ENCODE data around the gene DNTT.
A peak's percentile ranks its signal among the peaks of the same experiment; 100 is the strongest.
"Not testable (repeated sequence)": the region's sequence is repeated elsewhere in the genome, so short reads cannot be mapped to it uniquely, and the experiment has no call there.

DNTT gene

DNA sequence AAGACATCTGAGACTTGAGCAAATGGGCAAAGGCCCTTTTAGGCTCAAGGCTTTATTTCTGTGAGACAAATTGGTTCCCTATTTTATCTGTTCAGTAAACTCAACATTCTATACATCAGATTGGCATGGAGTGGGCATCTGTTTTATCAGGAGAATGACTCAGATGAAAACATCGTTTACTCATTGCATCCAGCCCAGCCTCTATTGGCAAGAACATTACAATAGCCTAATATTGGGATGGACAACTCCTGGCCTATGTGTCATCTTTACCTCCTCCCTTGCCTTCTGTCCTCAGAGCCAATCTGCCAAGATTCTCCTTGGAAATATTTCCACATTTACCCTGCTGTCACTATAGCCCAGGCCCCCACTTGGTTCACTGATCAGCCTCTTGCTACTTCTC, 27.4 kb upstream of the DNTT start:
- no peak for FAIRE-seq

DNA sequence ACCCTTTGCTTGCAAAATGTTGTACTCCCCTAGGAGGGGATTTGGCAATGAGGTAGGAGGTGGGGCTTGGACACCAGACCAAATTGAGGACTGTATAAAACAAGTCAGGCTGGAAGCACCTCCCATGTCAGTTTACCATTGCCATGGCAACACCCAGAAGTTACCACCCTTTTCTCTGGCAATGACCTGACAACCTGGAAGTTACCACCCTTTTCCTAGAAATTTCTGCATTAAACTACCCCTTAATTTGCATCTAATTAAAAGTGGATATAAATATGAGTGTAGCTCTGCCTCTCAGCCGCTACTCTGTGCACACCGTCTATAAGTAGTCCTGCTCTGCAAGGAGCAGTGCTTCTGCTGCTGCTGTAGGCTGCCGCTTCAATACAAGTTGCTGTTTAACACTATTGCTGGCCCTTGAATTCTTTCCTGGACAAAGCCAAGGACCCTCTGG, 25.0 kb upstream of the DNTT start:
- no peak for FAIRE-seq

DNA sequence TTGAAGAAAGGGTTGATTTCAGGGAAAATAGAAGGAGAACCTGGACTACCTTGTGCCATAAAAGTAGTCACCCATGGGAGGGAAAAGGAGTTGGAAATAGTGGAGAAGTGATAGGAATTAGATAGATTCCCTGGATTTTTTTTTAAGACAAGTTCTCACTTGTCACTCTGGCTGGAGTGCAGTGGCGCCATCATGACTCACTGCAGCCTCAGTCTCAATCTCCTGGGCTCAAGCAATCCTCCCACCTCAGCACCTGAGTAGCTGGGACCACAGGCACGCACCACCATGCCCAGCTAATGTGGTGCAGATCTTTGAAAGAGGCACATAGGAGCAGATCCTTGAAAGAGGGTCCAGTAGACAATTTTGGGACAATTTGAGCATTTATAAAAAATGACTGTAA, 23.4 kb upstream of the DNTT start:
- FAIRE-seq = no peak

DNA sequence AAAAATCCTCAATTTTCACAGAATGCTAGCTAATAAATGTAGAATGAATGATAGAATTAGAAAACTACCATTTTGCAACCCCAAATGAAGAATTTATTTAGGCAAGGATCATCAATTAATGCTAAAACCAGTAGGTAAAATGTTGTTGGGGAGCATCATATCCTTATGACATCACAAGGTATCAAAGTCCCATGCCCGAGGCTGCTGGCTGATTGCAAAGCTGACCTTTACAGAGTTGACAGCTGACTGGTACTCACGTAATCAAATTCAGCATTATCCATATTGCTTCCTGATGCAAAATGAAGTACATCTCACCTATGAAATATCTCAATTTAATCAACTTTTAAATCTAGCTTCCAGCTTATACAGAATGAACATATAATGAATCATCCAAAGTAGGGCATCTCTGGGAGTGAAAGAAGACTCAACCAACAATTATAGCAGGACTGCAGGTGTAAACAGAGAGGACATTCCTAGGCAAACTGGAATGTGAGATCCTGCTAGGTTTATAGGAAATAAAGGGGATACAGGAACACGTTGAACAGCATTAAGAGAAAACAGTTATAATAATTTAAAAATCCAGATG, 22.7 kb upstream of the DNTT start:
- no peak for FAIRE-seq

DNA sequence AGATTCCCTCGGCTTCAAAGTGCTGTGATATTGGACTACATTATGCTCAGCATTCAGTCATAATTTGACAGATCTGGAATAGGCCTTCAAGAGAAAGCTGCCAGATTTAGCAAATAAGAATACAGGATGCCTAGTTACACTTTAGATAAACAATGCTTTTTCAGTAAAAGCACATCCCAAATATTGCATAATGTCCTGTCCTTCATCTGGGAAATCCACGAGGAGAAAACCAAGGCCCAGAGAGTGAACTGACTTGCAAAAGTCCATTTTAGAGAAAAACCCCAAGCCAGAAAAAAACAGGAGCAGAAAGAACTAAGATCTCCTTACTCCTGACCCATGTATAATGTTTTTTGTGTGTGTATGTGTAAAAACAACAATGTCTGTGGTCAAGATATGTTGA, 20.9 kb upstream of the DNTT start:
- FAIRE-seq = no peak

DNA sequence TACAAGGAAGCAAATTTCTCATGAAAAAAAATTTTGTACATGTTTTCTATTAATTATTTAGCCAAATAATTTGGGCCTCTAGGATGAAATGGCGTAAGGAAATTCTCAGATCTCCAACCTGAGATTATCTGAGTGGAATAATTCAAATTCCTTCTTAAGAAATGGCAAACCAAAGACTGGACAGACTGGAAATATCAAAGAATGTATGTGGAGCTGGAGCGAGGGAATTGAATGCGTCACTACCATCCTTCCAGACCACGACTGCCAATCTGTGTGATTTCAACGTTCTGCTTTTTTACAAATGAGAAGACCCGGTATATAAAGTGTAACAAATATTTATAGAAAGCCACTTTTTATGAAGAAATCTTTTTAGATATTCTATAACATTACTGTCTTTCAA, 20.5 kb upstream of the DNTT start:
- FAIRE-seq = no peak

DNA sequence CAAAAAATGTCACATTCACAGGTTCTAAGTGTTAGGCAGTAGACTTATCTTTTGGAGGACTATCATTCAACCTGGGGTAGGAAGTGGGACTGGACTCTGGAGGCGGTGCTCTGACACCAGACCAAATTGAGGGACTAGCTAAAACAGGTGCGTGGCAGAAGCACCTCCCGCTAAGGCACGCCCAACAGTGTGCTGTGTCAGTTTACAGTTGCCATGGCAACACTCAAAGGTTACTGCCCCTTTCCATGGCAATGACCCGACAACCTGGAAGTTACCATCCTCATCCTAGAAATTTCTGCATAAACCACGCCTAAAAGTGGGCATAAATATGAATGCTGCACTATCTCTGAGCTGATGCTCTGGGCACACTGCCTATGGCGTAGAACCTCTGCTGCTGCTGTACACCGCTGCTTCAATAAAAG, 18.9 kb upstream of the DNTT start:
- no peak for FAIRE-seq

DNA sequence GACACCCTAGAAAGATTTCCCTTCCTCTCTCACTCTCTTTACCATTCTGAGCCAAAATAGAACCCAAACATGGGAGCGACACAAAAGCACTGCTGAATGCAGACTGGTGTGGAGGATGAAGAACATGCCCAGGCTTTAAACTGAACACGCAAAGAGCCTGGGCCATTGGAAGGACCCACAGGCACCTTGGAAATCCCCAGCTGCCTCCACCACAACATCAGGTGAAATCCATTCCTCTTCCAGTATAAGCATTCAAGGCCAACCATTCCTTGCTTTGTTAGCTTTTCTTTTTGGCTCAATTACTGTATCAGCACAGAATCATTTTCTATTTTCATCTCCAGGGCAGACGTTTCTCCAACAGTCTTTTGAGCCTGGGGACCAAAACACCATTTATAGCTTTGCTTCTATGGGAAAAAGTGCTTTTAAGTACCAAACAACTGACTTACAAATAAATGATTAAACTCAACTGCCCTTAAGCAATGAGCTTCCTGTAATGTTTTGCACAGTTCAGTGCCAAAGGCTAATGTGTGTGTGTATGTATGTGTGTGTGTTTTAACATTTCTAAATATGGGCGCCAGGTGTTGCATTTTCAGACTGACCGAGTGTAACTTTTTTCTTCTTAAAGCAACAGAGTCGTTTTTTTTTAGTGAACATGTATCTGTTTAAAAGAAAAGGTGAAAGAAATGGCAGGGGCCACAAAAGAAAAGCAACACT, 16.7 kb upstream of the DNTT start:
- FAIRE-seq = no peak

DNA sequence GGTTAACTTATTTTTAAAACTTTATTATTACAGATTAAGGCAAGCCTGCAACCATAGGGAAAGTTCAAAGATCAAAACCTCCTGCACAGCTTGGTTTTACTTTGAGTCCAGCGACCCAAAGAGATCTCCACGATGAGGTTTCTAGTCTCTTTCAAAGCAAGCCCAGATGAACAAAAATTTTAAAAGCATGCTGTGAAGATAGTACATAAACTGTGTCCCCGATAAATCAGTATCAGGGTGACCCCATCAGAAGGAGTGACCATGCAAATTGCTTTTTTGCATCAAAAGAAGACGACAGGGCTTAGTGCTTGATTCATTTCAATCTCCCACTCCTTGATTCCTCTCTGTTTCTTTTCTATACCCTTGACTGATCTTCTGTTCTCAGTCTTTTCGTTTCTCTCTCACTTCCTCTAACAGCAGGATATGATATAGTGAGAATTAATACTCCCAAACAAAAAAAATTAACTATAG, 16.0 kb upstream of the DNTT start:
- FAIRE-seq = no peak

DNA sequence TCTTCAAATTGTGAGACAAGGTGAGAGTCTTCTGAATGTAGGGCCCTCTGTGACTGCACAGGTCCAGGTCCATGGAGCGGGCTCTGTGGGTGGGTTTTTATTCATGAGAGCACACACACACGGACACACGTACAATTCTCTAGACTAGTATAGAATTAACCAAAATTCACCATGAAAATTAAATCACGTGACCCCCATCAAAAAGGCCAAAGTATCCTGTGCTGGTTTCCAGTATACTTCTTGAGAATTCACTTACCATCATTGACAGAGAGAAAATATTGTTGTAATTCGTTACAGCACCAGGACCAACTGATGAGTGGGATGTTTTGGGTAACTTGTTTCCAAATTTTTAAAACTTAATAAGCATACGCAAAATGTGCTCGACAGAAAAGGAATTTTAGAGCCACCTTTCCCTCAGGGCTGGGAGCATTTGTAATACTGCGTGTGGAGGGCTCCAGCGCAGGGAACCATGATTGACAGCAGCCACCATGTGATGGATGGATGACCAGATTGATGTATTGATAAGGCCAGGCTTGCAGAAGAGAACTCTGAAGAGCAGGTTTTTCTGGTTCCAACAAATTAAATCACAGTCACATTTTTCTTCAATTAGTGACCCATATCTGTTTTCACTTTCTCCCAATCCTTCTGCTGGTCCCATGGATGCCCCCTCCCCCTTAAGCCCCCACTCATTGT, 14.9 kb upstream of the DNTT start:
- no peak for FAIRE-seq

DNA sequence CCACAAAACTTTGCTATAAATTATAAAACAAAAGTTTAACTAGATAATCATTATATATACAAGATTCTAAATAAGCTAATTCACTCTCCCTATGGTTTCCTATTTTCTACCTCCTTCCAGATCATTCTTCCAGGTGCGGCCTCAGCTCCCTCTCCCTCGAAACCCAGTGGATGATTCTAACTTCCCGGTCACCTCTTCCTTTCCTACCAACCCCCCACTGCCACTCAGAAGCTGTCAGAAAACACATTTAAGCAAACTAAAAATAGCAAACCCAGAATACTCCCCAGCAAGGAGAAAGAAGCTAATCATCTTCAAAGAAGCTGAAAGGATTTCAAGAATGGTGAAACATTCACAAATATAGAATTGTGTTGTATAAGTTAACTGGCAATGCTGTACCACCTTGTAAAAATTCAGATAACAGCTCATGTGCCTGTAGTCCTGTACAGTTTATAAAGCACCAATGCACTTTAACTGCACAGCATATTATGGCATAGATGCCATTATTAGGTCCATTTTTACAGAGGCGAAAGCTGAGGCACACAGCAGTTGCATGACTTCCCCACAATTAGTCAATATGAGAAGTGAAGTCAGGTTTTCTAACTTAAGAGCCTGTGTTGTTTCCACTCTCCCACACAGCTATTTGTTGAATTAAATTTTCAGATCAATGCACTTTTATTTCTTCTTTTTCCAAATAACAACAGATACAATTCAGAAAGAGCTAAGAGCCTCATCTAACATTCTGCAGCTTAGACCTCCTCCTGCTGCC, 13.7 kb upstream of the DNTT start:
- FAIRE-seq = no peak

DNA sequence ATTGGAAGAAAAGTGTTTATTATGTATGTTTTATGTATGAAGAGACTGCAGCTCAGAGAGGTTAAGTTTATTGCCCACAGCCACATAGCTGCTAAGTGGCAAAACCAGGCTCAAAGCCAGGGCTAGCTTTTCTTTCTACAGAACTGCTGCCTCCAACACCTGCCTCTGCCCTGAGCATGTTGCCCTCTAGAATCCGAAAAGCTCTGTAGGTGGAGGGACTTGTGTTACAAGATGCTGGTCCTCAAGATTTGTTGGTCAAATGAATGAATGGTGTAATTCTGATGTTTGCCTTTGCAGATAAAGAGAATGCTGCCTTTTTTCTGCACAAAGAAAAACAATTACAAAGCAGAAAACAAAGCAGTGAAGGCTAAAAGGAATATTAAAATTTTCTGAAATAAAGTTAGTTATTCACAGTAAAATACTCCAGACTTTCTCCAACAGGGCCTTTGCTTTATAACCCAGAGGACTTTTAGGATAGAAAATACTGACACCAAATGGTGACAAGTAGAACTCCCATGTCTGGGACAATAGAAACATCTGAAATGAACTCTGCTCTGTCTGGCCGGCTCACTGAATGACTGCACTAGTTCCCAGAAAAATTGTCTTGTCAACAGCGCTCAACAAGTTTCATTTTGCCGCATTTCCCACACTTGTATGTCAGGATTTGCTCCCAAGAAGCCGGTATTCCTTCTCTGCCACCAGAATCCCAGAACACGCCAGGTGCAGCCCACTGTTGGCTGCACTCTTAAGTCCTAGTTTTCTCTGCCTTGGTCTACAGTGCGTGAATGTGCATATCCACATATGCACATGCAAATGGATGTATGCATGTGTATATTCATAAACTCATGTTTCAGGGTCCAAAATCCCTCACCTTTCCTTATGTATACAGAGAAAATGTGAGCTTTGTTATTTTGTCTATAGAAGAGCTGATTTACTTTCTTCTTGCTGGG, 11.0 kb upstream of the DNTT start:
- FAIRE-seq = peak; percentile 89

DNA sequence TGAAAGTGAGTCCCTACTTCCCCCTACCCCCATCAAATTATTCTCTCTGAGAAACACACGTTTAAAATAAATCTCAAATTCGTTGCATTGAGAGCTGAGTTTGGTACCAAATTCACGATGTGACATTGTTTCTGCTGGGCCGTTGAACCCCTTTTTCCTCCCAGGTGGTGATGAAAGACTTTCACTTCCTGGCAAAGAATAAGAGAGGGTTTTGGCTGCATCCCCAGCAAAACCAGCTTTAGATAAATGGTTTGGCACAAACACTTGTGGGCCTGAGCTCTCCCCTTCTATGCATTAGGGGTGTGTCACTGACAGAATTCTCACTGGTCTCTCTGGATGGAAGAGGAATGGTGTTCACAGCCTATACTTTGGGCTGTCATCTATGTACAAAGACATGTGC, 8.8 kb upstream of the DNTT start:
- FAIRE-seq = no peak

DNA sequence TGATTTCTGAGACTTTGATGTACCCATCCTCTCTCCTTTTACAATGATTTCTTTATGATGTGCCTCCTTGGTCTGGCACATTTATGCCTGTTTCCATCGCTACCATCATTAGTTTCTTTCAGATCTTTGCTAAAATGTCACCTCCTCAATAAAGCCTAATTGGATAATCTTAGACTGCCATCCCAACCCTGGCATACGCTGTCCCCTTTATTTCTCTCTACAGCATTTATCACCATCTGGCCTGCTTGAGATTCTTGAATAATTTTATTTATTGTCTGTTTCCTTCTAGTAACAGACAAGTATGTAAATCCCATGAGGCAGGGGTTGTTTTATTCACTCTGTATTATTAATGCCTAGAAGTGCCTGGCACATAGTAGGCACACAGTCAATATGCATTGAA, 6.7 kb upstream of the DNTT start:
- FAIRE-seq = no peak

DNA sequence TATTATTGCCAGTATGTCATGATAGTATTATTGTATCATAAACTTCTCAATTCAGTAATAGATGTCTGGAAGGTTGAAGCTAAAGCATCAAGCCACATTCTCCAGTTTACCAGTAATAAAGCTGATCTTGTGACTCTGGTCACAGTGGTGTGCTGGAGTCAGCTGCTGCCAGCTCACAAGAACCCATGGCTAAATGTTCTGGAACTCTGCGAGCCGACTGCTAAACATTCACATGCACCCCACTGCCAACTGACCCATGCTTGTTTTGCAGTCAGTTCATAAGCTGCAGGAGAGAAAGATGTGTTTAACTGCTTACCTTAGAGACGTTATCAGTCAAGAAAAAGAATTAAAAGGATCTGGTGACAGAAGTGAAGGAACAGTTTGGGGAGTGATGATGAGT, 5.9 kb upstream of the DNTT start:
- no peak for FAIRE-seq

DNA sequence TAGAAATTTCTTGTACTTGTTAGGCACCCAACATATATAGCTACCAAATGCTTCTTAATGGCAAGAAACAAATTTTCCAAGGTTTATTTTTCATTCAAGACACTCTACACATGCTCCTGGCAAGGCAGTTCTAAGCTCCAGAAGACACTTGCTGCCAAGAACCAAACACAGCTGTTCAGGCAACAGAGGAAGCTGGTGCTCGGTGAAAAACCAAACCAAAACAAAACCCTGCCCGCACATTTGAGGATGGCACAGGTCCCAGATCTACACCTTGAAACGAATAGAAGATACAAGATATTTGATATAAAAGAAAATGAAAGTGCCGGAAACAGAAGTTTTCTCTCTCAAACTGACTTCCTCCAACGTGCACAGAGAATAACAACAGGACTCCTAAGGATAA, 4.9 kb upstream of the DNTT start:
- FAIRE-seq = no peak

DNA sequence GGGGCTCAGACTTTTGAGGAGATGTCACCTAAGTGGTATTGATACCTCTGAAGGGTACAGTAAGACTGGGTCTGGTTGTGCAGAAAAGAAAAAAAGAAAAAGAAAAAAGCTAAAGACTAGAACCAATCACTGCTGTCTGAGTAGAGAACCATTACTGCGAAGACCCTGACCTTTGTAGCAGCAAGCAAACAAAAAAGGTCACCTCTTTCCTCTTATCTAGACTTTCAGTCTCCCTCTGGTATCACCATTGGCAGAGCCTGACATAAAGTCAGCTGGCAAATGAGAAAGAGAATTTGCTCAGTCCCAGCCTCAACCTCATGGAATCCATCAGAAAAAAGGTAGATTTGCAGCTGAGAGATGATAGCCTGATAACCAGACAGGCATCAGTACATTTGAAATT, 2.6 kb upstream of the DNTT start:
- FAIRE-seq = no peak

DNA sequence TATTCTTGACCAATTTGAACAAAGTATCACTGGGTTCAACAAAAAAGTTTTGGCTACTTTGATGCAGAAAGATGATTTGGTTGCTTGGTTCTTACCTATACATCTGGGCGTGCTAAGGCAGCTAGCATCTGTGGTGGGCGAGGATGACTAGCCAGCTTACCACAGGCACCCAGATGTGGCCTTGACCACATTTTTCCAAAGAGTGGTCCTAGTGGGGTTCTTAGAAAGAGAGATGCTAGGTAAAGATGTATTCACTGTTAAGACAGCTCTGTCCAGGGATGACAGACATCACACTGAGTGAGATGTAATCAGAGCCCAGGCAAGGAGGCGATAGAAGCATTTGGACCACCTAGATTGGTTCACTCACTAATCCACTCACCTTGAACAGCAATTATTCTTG, 785 bp downstream of the DNTT start:
- FAIRE-seq = no peak

DNA sequence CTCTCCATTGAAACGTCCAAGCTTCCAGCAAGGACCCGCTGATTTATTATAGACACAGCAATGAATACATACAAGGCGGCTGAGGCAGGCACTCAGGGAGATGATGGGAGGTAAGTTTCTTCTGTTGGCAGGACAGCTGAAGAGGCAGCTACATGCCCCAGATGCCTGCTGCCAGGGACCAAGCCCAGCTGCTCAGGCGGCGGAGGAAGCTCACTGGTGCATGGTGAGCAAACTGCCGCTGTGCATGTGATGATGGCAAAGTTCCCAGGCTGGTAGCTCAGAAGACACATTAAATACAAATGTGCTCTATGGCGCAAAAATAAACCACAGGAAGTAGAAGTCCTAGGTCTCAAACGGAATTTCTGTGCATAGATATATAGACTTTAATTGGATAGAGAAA, 2.3 kb downstream of the DNTT start:
- no peak for FAIRE-seq

DNA sequence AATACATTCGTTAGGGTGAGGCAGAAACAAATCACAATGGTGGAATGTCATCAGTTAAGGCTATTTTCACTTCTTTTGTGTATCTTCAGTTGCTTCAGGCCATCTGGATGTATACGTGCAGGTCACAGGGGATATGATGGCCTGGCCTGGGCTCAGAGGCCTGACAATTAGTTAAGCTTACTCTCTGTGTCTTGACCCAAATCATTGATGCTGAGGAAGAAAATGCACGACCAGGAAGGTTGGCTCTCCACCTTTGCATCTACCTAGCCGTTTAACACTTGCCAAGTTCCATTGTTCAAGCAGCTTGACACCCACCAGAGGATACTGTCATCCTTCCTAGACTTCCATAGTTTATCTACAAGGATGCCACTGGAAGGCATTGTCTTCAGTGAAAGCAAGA, 4.6 kb downstream of the DNTT start:
- not testable (repeated sequence) for FAIRE-seq

DNA sequence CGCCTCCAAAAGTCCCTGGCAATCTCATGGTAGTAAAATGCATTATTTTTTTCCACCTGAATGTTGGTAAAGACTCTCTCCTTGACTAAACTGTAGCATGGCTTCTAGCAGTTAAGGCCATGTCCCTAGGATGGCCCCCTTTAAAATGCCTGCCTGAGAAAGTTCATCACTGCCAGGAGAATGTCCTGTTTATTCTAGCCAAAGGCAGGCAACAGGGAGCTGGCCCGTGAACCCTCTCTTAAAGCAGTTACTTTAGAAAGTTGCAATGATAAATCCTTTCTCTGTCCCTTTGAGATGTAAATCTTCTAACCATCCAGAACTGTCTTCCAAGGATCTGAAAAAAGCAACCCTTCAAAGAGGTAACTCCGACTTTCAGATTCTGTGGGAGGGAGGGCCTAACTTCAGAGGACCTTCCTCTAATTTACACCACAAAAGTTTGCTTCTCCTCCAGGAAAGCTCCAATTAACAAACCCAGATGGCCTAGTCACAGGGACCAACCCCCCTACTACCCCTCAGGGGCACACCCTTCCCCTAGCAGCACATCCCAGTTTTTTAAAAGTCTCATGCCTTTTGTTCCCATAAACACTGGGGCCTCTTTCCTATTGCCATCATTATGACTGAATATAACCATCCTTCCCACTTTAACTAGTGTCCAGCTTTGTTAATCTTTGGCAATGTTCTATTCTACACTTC, 5.5 kb downstream of the DNTT start:
- FAIRE-seq = no peak

DNA sequence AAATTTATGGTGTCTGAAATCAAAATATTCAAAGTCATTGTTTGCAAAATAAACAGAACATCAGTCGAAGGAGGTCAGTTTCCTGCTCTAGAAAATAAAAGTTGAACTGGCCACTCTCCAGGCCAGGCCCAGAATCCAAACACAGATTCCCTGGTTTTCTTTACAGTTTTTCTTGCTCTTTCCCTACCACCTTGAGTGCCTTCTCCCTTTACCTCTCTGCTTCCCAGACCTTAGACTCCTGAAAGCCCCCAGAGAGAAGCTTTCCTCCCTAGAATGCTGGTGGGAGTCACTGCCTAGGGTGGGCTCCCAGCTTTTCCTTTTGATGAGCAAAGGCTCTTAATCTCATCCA, 6.1 kb downstream of the DNTT start:
- FAIRE-seq = no peak
